GM18502 (cell line): ENCODE data around the gene CPT2.

Source experiments
- ATAC-seq: cut with Tn5 transposase; IDR thresholded peaks from one replicate; pipeline ENCODE4 v1.9.1; 2021; ENCODE audit warnings: mild to moderate bottlenecking; ENCODE audit not compliant: unreplicated experiment, poor library complexity

CPT2 gene

GRCh38 chr1:53196485-53197290 lies at the start of gene CPT2:
TSS of gene CPT2 (plus strand) at chr1:53196824. CDS start at chr1:53196944, 120 bp downstream.
- peak; percentile 98 for ATAC-seq

DNA sequence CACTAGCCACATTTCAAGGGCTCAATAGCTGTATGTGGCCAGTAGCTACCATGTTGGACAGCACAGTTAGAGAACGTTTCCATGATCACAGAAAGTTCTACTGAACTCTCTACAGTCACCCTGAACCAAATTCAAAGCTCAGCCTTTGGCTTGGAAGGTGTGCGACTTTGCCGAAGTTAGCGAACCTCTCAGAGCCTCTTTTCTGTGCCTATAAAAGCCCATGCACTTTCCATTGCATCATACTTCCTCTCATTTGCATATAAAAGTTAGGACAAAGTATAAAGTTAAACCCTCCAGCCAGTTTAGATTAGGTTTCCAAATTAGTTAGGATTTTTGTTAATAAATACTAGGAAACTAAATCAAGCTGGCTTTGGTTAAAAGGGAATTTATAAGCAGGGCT lies 49.5 kb upstream of the CPT2 start:
- ATAC-seq: no peak

GRCh38 chr1:53148123-53148522 lies 48.5 kb upstream of the CPT2 start:
- no peak for ATAC-seq

DNA sequence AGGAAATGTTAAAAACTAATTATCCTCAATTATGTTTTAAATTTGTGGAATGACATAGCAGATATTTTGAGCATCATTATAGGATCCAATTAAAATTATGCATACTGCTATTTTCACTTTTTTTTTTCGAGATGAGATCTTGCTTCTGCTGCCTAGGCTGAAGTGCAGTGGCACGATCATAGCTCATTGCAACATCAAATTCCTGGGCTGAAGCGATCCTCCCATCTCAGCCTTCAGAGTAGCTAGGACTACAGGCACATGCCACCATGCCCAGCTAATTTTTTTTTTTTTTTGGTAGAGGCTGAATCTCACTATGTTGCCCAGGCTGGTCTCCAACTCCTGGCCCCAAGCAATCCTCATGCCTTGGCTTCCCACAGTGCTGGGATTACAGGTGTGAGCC lies 42.9 kb upstream of the CPT2 start:
- ATAC-seq: no peak

DNA sequence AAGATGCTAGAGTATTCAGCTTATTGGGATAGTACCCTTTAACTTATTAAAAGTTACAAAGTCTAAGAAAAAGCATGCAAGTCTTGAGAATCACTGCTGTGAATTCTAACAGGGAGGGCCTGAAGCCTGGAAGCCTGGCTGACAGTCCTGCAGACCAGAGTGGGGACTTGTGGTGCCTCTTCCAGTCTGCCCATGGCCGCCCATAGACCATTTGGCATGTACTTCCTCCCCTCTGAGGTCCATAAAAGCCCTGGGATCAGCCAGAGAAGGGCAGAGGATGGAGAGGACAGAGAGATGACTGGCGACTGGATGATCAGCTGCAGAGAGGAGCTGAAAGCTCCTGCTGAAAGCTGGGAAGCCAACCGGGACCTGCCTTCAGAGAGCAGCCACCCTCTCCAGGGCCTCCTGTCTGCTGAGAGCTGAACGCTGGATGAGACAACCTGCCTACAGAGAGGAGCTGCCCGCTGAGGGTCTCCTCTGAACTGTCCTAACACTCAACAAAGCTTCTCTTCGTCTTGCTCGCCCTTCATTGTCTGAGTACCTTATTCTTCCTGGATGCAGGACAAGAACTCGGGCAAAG lies 41.7 kb upstream of the CPT2 start:
- no peak for ATAC-seq

DNA sequence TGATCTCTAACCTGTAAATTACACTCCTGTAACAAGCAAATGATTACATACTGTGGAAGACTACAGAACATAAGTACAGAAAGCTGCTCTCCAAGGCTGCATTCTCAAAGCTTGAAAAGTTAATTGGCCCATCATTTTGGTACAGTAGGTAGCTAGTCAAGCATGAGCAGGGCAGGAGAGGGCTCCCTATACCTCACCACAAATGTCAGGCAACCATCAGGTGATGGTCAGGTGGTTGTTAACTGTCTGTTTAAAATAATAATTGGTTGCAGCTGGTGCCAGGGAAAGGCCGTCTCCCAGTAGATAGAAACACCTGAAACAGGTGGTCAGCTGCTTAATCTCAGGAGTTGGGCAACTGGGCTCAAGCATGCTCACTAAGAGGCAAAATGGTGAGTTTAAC lies 41.1 kb upstream of the CPT2 start:
- no peak for ATAC-seq

DNA sequence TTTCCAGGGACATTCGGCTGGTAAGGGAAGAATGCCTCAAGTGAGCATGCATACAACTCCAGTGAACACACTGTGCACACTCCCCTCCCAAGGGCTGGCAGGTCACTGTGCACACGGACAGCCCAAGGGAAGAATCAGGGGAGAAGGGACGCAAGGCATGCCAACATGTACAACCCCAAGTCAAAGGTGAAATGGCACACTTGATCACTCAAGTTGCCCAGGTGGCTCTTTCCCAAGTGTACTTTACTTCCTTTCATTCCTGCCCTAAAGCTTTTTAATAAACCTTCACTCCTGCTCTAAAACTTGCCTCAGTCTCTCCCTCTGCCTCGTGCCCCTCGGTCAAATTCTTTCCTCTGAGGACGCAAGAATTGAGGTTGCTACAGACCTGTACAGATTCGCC lies 40.7 kb upstream of the CPT2 start:
- ATAC-seq: no peak

DNA sequence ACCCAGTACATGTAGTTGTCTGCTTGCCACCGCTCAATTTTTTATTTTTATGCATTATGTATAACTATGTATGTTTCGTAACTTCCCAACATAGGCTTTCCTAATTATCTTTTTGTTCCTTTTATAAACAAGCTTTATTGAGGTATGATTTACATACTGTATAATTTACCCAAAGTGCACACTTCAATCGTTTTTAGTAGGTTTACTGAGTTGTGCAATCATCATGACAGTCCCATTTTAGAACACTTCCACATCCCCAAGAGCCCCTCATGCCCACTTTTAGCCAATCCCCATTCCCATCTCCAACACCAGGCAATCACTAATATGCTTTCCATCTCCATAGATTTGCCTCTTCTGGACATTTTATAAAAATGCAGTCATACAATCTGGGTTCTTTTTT lies 39.8 kb upstream of the CPT2 start:
- ATAC-seq: no peak

DNA sequence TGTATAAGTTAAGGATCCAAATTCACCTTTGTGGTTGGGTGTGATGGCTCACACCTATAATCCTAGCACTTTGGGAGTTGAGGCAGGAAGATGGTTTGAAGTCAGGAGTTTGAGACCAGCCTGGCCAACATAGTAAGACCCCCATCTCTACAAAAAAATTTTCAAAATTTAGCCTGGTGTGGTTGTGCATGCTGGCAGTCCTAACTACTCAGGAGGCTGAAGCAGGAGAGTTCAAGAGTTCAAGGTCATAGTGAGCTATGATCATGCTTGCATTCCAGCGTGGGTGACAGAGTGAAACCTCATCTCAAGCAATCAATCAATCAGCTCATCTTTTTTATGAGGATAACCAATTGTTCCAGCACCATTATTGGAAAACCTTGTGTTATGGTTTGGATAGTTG lies 37.7 kb upstream of the CPT2 start:
- no peak for ATAC-seq

DNA sequence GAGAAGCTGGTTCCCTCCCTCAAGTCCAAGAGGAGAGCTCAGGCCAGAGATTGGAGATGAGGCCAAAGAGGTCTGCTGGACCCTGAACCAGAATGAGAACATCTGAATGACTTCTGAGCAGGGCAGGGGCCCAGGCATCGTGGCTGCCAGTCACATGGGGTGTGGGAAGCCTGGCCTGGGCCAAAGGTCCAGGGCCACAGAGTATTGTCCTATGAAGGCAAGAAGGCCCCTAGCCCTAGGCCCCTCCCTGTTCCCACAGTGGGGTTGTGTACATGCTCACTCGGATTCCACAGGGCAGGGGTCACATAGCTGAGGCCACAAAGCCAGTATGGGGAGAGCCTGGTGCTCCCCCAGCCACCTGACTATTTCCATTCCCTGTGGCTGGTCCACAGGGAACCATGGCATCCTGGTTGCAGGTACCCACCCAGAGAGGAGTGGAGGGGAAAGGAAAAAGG lies 35.7 kb upstream of the CPT2 start:
- ATAC-seq: no peak

DNA sequence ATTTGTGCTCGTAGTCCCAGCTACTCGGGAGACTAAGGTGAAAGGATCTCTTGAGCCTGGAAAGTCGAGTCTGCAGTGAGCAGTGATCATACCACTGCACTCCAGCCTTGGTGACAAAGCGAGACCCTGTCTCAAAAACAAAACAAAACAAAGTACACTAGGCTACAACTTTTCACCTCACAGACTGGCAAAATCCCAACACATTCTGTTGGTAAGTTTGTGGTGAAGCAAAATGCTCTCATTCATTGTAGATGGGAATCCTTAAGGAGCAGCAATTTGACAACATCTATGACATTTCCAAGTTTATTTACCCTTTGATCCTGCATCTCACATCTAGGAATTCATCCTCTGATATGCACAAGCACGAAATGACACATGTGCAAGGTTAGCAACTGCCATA lies 34.0 kb upstream of the CPT2 start:
- ATAC-seq: no peak

- no peak for ATAC-seq
Measured at GRCh38 chr1:53163291-53163768, 33.3 kb upstream of the CPT2 start.

- no peak for ATAC-seq
Measured at GRCh38 chr1:53165408-53165961, 31.1 kb upstream of the CPT2 start.

DNA sequence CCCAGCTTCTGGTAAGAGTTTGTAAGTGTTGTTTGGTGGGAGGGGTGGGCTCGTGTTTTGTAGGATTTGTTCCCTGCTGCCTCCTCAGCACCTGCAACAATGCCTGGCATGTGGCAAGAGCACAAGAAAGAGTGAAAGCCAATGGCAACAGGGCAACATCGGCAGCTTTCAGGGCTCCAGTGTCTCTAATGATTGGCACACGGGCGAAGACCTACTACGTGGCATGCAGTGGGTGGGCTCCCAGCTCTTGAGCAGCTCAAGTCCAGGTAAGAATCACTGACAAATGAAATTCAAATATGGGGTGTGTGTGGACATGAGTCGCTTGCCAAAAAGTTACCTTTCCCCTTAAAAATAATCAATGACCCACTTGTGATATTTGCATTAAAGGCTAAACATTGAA lies 30.3 kb upstream of the CPT2 start:
- ATAC-seq: no peak

DNA sequence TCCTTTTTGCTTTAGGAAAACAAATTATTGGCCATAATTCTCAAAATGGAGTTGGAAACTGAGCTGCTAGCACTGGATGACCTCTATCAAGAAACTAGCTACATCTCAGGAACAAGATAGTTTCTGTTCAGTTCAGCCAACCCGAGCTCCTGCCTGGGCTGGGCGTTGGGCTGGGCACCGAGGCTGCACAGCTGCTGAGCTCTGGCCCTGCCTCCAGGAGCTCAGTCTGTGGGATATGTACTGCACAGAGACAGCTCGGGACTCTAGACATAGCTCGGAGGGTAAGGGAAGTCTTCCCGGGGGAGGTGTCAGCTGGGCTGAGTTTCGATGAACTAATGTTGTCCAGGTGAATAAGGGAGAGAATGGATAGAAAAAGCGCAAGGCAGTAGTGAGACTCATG lies 29.7 kb upstream of the CPT2 start:
- ATAC-seq: no peak

DNA sequence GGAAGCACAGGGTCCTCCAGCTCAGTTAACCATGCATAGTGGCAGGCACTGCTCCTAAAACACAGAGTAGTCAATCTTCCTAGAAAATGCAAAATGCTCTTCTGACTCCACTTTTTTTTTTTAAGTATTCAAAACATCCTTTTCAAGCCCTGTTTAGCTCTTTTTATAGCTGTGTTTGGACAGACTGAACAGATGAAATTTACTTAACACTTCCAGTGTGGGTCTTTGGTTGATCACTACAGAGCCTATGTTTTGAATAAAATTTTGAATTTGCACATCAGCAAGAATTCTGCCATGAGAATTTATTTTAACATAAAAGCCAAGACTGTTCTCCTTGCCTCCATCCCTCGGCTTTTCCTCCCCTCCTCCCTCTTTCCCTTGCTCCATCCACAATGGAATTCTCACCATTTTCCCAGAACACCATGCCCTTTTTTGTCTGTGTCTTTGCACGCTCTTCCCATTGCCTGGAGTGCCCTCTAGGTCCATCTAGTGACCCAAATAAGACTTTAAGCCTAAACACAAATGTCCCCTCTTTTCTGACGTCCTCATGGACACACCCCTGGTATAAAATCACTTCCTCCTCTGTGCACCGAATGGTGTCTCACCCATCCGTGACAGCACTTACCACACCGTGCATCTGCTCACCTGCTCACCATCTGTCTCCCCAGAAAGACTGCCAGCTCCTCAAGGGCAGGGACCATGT lies 24.0 kb upstream of the CPT2 start:
- ATAC-seq: no peak

- no peak for ATAC-seq
Measured at GRCh38 chr1:53174971-53175913, 21.4 kb upstream of the CPT2 start.

DNA sequence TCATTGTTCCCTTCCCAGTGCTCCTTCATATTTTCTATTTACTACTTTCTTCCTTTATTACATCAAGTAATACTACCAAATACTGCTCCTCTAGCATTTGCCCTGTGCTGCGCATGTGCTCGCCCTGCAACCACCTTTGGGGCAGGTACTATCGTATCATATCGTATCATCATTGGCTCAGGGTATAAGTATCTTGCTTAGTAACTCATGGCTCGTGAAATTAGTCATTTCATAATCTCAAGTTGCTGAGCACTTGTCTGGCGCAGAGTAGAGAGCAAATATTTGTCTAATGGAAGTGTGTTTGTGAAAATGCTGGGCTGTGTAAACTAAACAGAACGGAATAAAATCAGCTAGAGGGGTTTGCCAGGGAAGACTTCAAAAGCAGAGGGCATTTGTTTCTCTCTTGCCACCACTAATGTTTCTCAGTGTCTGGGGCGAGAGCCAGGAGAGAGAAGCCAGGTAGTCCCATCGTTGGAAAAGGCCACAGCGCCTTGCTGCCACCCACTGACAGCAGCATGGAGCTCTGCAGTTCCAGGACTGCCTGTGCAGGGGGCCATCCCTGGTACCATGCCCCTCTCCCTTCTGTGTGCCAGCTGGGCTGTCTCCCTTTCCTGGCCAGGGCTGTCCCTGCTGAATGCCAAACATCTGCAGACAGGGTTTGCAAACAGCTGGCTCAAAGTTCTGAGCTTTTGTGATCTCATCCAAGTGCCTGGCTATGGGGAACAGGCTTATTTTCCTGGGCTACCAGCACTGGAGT lies 20.0 kb upstream of the CPT2 start:
- no peak for ATAC-seq

- ATAC-seq: no peak
Measured at GRCh38 chr1:53180226-53180625, 16.4 kb upstream of the CPT2 start.
